Endothelial cell (in vitro differentiated cells): ENCODE measurements around the gene BICD2. TPM values are rescaled to one million over a fixed set of nuclear protein-coding genes. Genes with fewer than 3 reads are reported as not detected.

Experiments
- DNase-seq: peaks from one replicate; pipeline ENCODE4 v3.0.0; 2021; ENCODE audit warnings: low spot score
- H3K27ac Mint-ChIP-seq: one replicate; pipeline ENCODE4 v1.8.0; 2021; ENCODE audit warnings: mixed read lengths, inconsistent platforms; ENCODE audit not compliant: unreplicated experiment
- H3K27me3 Mint-ChIP-seq: one replicate; pipeline ENCODE4 v1.8.0; 2021; ENCODE audit warnings: mild to moderate bottlenecking, moderate library complexity, mixed read lengths, inconsistent platforms; ENCODE audit not compliant: unreplicated experiment
- H3K36me3 Mint-ChIP-seq: one replicate; pipeline ENCODE4 v1.8.0; 2021; ENCODE audit warnings: mild to moderate bottlenecking, low read depth, mixed read lengths, inconsistent platforms; ENCODE audit not compliant: unreplicated experiment
- H3K4me1 Mint-ChIP-seq: one replicate; pipeline ENCODE4 v1.8.0; 2021; ENCODE audit warnings: mild to moderate bottlenecking, mixed read lengths, inconsistent platforms; ENCODE audit not compliant: unreplicated experiment
- H3K4me3 Mint-ChIP-seq: one replicate; pipeline ENCODE4 v1.8.0; 2021; ENCODE audit warnings: mild to moderate bottlenecking, mixed read lengths, inconsistent platforms; ENCODE audit not compliant: unreplicated experiment
- H3K9me3 Mint-ChIP-seq: one replicate; pipeline ENCODE4 v1.8.0; 2021; ENCODE audit warnings: mixed read lengths, inconsistent platforms; ENCODE audit not compliant: unreplicated experiment
- total RNA-seq: library from RNA; stranded (reverse); fragmentation: NEBNext Ultra II Directional; extraction: Animal tissue kit (Norgen Biotek cat#: 25700); gene quantifications from one replicate; pipeline ENCODE4 v1.2.1, GENCODE V29; 2021; ENCODE audit not compliant: unreplicated experiment
- TF ChIP-seq, protein P1 (sequence below): fragments of 200-600 bp; sonication (generic); IDR thresholded peaks from one replicate; pipeline ENCODE4 v1.5.0; 2021; ENCODE audit warnings: antibody characterized with exemption; ENCODE audit not compliant: unreplicated experiment

BICD2 gene
- total RNA-seq, 1 donor from 2014 or later, result 31.8 TPM

- Mint-ChIP-seq H3K4me1 (peaks cover 14% of the 10 kb centered on the region), H3K27me3 (peaks cover 6% of the 10 kb centered on the region), H3K4me3 (no peak overlapping the region)
Measured at GRCh38 chr9:92737611-92738299, 26.9 kb downstream of the BICD2 start.

DNA sequence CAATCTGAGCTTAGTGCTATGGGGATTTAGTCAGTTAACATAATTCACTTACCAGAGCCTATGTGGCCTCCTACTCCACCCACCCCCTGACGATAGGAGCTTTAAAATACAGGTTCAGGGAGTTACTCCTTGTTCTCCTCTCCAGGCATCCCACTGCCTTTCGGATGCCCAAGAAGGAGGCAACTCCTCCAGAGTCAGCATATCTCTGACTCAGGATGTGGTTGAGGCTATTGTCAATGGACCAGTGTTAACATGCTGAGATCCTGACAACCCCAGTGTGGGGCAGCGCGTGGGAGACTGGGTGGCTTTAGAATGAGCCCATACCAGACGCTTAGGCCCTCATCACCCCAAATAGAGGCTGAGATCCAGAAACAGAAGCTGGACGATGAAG, 27.4 kb downstream of the BICD2 start:
- no peaks in the 10 kb centered on the region for H3K9me3 Mint-ChIP-seq
- no peak overlapping the region for H3K27ac Mint-ChIP-seq
- H3K27me3 Mint-ChIP-seq, result peaks cover 6% of the 10 kb centered on the region
- no peak for DNase-seq
- no peaks in the 10 kb centered on the region for H3K36me3 Mint-ChIP-seq
- no peak overlapping the region for H3K4me3 Mint-ChIP-seq
- peaks cover 14% of the 10 kb centered on the region for H3K4me1 Mint-ChIP-seq
- TF ChIP-seq, protein P1, sequence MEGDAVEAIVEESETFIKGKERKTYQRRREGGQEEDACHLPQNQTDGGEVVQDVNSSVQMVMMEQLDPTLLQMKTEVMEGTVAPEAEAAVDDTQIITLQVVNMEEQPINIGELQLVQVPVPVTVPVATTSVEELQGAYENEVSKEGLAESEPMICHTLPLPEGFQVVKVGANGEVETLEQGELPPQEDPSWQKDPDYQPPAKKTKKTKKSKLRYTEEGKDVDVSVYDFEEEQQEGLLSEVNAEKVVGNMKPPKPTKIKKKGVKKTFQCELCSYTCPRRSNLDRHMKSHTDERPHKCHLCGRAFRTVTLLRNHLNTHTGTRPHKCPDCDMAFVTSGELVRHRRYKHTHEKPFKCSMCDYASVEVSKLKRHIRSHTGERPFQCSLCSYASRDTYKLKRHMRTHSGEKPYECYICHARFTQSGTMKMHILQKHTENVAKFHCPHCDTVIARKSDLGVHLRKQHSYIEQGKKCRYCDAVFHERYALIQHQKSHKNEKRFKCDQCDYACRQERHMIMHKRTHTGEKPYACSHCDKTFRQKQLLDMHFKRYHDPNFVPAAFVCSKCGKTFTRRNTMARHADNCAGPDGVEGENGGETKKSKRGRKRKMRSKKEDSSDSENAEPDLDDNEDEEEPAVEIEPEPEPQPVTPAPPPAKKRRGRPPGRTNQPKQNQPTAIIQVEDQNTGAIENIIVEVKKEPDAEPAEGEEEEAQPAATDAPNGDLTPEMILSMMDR, result no peak

More at GRCh38 chr9:92737611-92738299, 26.9 kb downstream of the BICD2 start:
- TF ChIP-seq, protein P1, result no peak
- H3K9me3 Mint-ChIP-seq, result no peaks in the 10 kb centered on the region
- DNase-seq, result no peak
- no peak overlapping the region for H3K27ac Mint-ChIP-seq
- H3K36me3 Mint-ChIP-seq, result no peaks in the 10 kb centered on the region

DNA sequence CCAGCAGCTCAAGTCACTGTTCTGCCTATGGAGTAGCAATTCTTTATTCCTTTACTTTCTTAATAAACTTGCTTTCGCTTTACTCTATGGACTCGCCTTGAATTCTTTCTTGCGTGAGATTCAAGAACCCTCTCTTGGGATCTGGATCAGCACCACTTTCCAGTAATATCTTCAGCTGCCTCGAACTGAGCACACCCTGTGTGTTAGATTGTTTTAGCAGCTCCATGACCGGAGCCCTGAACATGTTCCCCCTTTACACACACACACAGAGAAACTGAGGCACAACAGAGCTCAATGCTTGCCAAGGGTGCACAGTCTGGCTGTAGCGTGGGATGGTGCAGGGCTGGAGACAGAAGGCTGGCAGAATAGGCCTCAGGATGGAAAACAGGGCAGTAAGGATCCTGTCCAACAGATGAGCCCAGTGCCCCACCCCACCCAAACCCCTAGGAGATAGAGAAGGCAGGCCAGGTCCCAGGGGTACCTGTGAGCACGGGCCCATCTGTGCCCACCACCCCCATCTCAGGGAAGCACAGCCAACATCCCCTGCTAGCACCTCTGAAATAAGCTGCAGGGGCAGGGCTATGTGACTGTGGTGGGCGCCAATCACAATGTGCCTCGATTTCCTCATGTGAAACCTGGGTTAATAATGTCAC, 27.9 kb downstream of the BICD2 start:
- H3K27me3 Mint-ChIP-seq, result peaks cover 6% of the 10 kb centered on the region
- peaks cover 14% of the 10 kb centered on the region for H3K4me1 Mint-ChIP-seq
- TF ChIP-seq, protein P1, result no peak
- DNase-seq, result no peak
- H3K4me3 Mint-ChIP-seq, result no peak overlapping the region
- no peaks in the 10 kb centered on the region for H3K9me3 Mint-ChIP-seq
- H3K27ac Mint-ChIP-seq, result no peak overlapping the region
- H3K36me3 Mint-ChIP-seq, result no peaks in the 10 kb centered on the region

DNA sequence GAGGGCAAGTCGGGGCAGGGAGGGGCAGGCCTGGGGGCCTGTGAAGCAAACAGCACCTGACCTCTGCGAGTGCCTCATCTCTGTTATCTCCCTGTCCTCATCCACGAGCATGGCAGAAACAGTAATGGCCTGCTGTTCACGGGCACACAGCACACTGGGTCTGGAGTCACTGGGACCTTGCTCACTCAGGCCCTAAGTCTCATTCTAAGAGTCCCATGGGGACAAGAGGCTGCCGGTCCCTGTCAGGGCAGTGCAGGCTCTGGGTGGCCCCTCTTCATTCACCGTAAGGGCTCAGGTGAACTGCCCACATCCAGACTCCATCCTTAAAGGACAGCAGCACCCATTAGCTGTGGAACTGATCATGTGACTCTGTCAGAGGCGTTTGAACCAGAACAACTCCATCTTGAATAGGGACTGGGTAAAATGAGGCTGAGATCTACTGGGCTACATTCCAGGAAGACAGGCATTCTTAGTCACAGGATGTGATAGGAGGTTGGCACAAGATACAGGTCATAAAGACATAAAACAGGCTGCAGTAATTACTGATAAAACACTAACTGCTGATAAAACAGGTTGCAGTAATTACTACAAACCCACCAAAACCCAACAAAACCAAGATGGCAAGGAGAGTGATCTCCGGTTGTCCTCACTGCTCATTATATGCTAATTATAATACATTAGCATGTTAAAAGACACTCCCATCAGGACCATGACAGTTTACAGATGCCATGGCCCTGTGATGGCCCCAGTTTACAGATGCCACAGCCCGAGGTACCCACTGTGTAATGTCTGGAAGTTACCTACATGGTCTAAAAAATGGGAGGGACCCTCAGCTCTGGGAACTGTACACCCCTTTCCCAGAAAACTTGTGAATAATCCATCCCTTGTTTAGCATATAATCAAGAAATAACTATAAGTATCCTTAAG, 28.7 kb downstream of the BICD2 start:
- DNase-seq, result no peak
- Mint-ChIP-seq H3K27me3 (peaks cover 6% of the 10 kb centered on the region), H3K36me3 (no peaks in the 10 kb centered on the region), H3K27ac (no peak overlapping the region), H3K4me1 (peaks cover 14% of the 10 kb centered on the region), H3K4me3 (no peak overlapping the region), H3K9me3 (no peaks in the 10 kb centered on the region)
- TF ChIP-seq, protein P1, result no peak
